K562 (cell line): ENCODE measurements around the gene PPP2R1B. TPM values are rescaled to one million over a fixed set of nuclear protein-coding genes. Genes with fewer than 3 reads are reported as not detected.

Source experiments
- ATAC-seq: fragments of 200-7000 bp; cut with Tn5 transposase; 3 replicates; pipeline ENCODE4 v1.9.1; 2020; ENCODE audit warnings: moderate library complexity
- BruUV-seq: library from RNA; stranded (reverse); fragments of 400-500 nt; replicated peaks from 2 replicates; lab custom pipeline; 2021; lab: Mats Ljungman, UMichigan
- CTCF ChIA-PET: fragments of 300-600 bp; formaldehyde crosslinking; extraction: SDS; loops from one replicate; lab custom pipeline; 2021; ENCODE audit warnings: low intra/inter-chr PET ratio; lab: Yijun Ruan, JAX
- POLR2A ChIA-PET: fragments of 300-600, 350-650 bp; sonication (Branson Sonifier 250); formaldehyde crosslinking; extraction: SDS; loops from one replicate; lab custom pipeline; 2021; ENCODE audit warnings: antibody characterized with exemption, inconsistent platforms; lab: Yijun Ruan, JAX
- DNase-seq, 4 experiments: peaks; one replicate each; pipeline versions ENCODE4 v3.0.0 to v3.0.0-alpha.2; 2011 to 2018; ENCODE audit warnings: low spot score in 3 of 4, mixed read lengths in 3 of 4; ENCODE audit errors: extremely low read depth in 1 of 4
- FAIRE-seq: peaks from 2 replicates; lab custom pipeline; 2011; peaks lifted over from hg19 to GRCh38; lab: Jason Lieb, UNC
- H2AFZ ChIP-seq: 2 replicates; pipeline ENCODE4 v1.6.0; 2011; ENCODE audit warnings: low read depth, low read length, control low read depth, inconsistent platforms
- H3K27ac ChIP-seq: fragments of 200-600 bp; 3 replicates; pipeline ENCODE4 v1.8.0; 2011; ENCODE audit warnings: low read depth, mild to moderate bottlenecking, control low read depth, inconsistent platforms, low read length, moderate library complexity, mixed read lengths; ENCODE audit errors: extremely low read depth
- H3K27me3 ChIP-seq, 2 experiments: fragments of 300-600 bp in 1 of 2; 2 replicates in 1 of 2; 3 replicates in 1 of 2; pipeline versions ENCODE4 v1.6.0 to v1.8.0; 2011; ENCODE audit warnings: inconsistent platforms in 2 of 2, low read length in 2 of 2, mild to moderate bottlenecking in 1 of 2, mixed read lengths in 1 of 2, moderate library complexity in 1 of 2; ENCODE audit not compliant: control insufficient read depth in 2 of 2, insufficient read depth in 2 of 2
- H3K36me3 ChIP-seq: fragments of 300-600 bp; 3 replicates; pipeline ENCODE4 v1.8.0; 2011; ENCODE audit warnings: mild to moderate bottlenecking, low read length, inconsistent platforms; ENCODE audit not compliant: control insufficient read depth, insufficient read depth
- H3K4me1 ChIP-seq, 2 experiments: fragments of 200-600 bp in 1 of 2; replicated peaks in 1 of 2; 2 replicates in 1 of 2; 3 replicates in 1 of 2; pipeline versions ENCODE4 v1.5.1 to v1.8.0; 2011; ENCODE audit warnings: inconsistent platforms in 2 of 2, low read length in 2 of 2, mild to moderate bottlenecking in 1 of 2, mixed read lengths in 1 of 2, moderate library complexity in 1 of 2; ENCODE audit not compliant: control insufficient read depth in 2 of 2, insufficient read depth in 2 of 2
- H3K4me2 ChIP-seq: 2 replicates; pipeline ENCODE4 v1.6.1; 2011; ENCODE audit warnings: low read length, control low read depth, inconsistent platforms, mixed read lengths; ENCODE audit not compliant: insufficient read depth
- H3K4me3 ChIP-seq: fragments of 200-600 bp; sonication (generic), shearing (Covaris generic); 2 replicates; pipeline ENCODE4 v1.5.1; 2016; ENCODE audit warnings: control low read depth, inconsistent platforms
- H3K79me2 ChIP-seq: fragments of 200-600 bp; 3 replicates; pipeline ENCODE4 v1.8.0; 2011; ENCODE audit warnings: low read length, inconsistent platforms; ENCODE audit not compliant: control insufficient read depth, insufficient read depth
- H3K9ac ChIP-seq, 2 experiments: 2 replicates each; pipeline versions ENCODE4 v1.6.0 to v1.6.1; 2011; ENCODE audit warnings: low read depth in 2 of 2, low read length in 2 of 2, control low read depth in 1 of 2, inconsistent platforms in 1 of 2, mild to moderate bottlenecking in 1 of 2, mixed read lengths in 1 of 2; ENCODE audit not compliant: insufficient read depth in 1 of 2
- H3K9me1 ChIP-seq: one replicate; pipeline ENCODE4 v1.6.0; 2011; ENCODE audit warnings: inconsistent platforms, mild to moderate bottlenecking, low read length, moderate library complexity; ENCODE audit not compliant: control insufficient read depth, insufficient read depth
- H3K9me3 ChIP-seq: replicated peaks from 2 replicates; pipeline ENCODE4 v1.5.1; 2011; ENCODE audit warnings: low read depth, low read length, inconsistent platforms; ENCODE audit not compliant: control insufficient read depth, insufficient read depth
- H4K20me1 ChIP-seq: replicated peaks from 2 replicates; pipeline ENCODE4 v1.6.1; 2011; ENCODE audit warnings: low read length, inconsistent platforms, mixed read lengths; ENCODE audit not compliant: control insufficient read depth, insufficient read depth
- BDP1 ChIP-seq: IDR thresholded peaks from 3 replicates; pipeline ENCODE4 v1.6.1; 2011; ENCODE audit not compliant: insufficient read length, insufficient read depth
- CBFA2T2 ChIP-seq: fragments of 450-650 bp; conservative IDR thresholded peaks from 2 replicates; pipeline ENCODE4 v1.6.1; 2017; ENCODE audit warnings: mild to moderate bottlenecking
- CREM ChIP-seq: IDR thresholded peaks from 2 replicates; pipeline ENCODE4 v1.6.1; 2014; ENCODE audit warnings: antibody characterized with exemption, low read depth
- ETV6 ChIP-seq, 3 experiments: fragments of 150-350 bp in 1 of 3; sonication (generic) in 1 of 3; formaldehyde crosslinking in 1 of 3; IDR thresholded peaks; 2 replicates each; pipeline versions ENCODE4 v1.6.1 to v1.8.0; 2014 to 2022; ENCODE audit warnings: borderline replicate concordance in 2 of 3, low read depth in 2 of 3, antibody characterized with exemption in 1 of 3, low read length in 1 of 3, mild to moderate bottlenecking in 1 of 3, missing genetic modification reagents in 1 of 3
- POLR2G ChIP-seq: fragments of 200-400 bp; formaldehyde crosslinking; IDR thresholded peaks from 2 replicates; pipeline ENCODE4 v1.6.1; 2017; ENCODE audit warnings: low read depth, mild to moderate bottlenecking, antibody characterized with exemption, low read length, moderate library complexity
- TARDBP ChIP-seq: fragments of 450-650 bp; IDR thresholded peaks from 2 replicates; pipeline ENCODE4 v1.6.1; 2016
- TCF15 ChIP-seq: fragments of 250-450 bp; sonication (Bioruptor Pico); IDR thresholded peaks from 2 replicates; pipeline ENCODE4 v1.8.0; 2022; ENCODE audit warnings: moderate library complexity, mild to moderate bottlenecking, inconsistent platforms
- WGBS: fragments of 100-300 bp; shearing (Covaris generic); methylation state at CpG from one replicate; pipeline ENCODE4 v1.1.6; 2016; ENCODE audit warnings: low coverage, mixed read lengths; ENCODE audit not compliant: insufficient coverage; ENCODE audit errors: missing lambda C conversion rate; 5-methylcytosine and 5-hydroxymethylcytosine counted together
- in situ Hi-C: fragments of 300-500 bp; cut with MboI; formaldehyde crosslinking; loops from 4 replicates; pipeline ENCODE4 v1.15.0; 2018; ENCODE audit warnings: inconsistent platforms, mixed read lengths
- intact Hi-C: fragments of 100-400 bp; cut with micrococcal nuclease; formaldehyde crosslinking; loops from 2 replicates; pipeline ENCODE4 v1.14.2; 2022
- polyA plus RNA-seq, 8 experiments: library from polyadenylated mRNA; depleted of rRNA in 4 of 8; stranded (reverse) in 5 of 8; unstranded in 3 of 8; fragments of >200 nt; fragmentation: Nextera tagmentation in 2 of 8; fragmentation: Illumina TruSeq in 1 of 8; extraction: Ambion mirVana in 2 of 8; extraction: Trizol in 1 of 8; gene quantifications; 2 replicates each; pipeline versions ENCODE4 v1.2.1 to v1.2.3, GENCODE V29; 2011 to 2014; ENCODE audit warnings: inconsistent platforms in 1 of 8, missing spikeins in 1 of 8
- total RNA-seq, 7 experiments: library from RNA; depleted of rRNA in 6 of 7; stranded (reverse); fragments of >200 nt in 6 of 7; fragmentation: Illumina TruSeq in 2 of 7; extraction: Trizol in 2 of 7; gene quantifications; 2 replicates each; pipeline versions ENCODE4 v1.2.1 to v1.2.3, GENCODE V29; 2011 to 2021; ENCODE audit warnings: low replicate concordance in 1 of 7

PPP2R1B gene
- total and polyA plus RNA-seq, 9 of the 15 experiments (the other 6 are each of a cell fraction or from before 2014, with no cell fraction given), result 24.6 to 68.5 (median 39.8) TPM

DNA sequence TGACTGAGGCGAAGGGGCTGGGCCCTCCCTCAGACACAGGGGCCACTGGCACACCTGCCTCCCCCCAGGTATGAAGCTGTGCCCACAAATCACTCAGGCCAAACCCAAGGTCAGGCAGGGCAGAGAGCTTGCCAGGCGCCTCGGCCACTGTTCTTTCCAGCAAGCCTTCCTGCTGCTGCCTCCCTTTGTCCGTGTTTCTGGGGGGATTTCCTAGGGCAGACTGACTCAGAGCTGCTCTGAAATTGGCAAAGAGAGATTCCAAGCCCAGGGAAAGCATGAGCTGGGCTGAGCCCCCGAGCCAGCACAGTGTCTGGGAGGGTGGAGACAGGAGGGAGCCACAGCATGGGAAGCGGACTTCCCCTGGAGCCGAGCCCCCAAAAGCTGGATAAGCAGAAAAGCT lies 33.2 kb downstream of the PPP2R1B start:
- DNase-seq (no peak), ATAC-seq (no peak)
- H3K9me3 ChIP-seq, result no peaks in the 10 kb centered on the region
- no peak overlapping the region for H3K27ac ChIP-seq
- H2AFZ ChIP-seq, result no peak overlapping the region
- ChIA-PET CTCF (no interaction called here), POLR2A (interaction anchor here (0.6 to 1.3 kb wide), 2 partner anchors 33 to 124 kb away, joined by 3 read pairs; no protein-coding TSS in a partner anchor)
- no peaks in the 10 kb centered on the region for H3K79me2 ChIP-seq
- peaks cover 7 to 15% of the 10 kb centered on the region in 2 experiments; a peak in 4 of 5 replicates for H3K4me1 ChIP-seq
- no peaks in the 10 kb centered on the region for H3K27me3 ChIP-seq
- in situ Hi-C loops (no loop called here), intact Hi-C loops (no loop called here)
- no peak overlapping the region for H3K4me3 ChIP-seq
- whole genome bisulfite sequencing, result 64% methylated on average over 7 of the region's 7 CpGs
- no peak overlapping the region for H3K4me2 ChIP-seq
- BruUV-seq, result no TSS peak
- peaks cover 4% of the 10 kb centered on the region; the same call in 1 of the 3 replicates for H3K36me3 ChIP-seq
- TF ChIP-seq POLR2G, result peak; percentile 34
- no peak for TF ChIP-seq TCF15
- TF ChIP-seq, all 486 proteins: peak for 1
- H3K9ac ChIP-seq, result peak overlapping the region in 1 of 2 experiments; percentile 65; a peak in 2 of 4 replicates
- no peak for FAIRE-seq
- no peaks in the 10 kb centered on the region for H3K9me1 ChIP-seq
- peaks cover 4% of the 10 kb centered on the region; the same call in 1 of the 2 replicates for H4K20me1 ChIP-seq

DNA sequence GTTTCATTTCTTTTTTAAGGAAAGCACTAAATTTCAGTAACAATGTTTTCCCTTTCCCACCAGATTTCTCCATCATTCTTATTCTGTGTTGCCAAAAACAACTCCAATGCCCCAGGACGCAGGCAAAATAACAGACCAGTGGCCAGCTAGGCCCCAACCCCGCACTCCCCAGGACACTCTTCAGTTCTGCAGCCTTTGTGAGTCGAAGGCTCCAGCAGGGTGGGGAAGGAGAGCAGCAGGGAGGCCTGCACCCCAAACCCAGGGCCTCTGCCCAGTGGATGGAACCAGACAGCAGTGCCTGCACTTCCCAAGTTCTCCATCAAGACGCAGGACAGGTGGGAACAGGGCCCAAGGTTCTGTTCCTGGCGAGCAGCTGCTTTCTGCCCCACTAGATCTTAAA lies 34.4 kb downstream of the PPP2R1B start:
- TF ChIP-seq CREM (no peak), BDP1 (no peak), ETV6 (IDR thresholded peaks at IDR 0.05; ENCODE audit: borderline replicate concordance in 1 of 2, low read depth in 2 of 2, low read length in 1 of 2) (no peak), ETV6 (CRISPR knock-in tag; IDR thresholded peaks at IDR 0.05; ENCODE audit: borderline replicate concordance) (no peak), TARDBP (no peak), CBFA2T2 (no peak)
- TF ChIP-seq, all 486 proteins: peak for 0
- intact Hi-C loops, result no loop called here

More for the DNA sequence above, 34.4 kb downstream of the PPP2R1B start:
- BruUV-seq, result no TSS peak
- ATAC-seq (no peak), FAIRE-seq (no peak), DNase-seq (no peak)
- Histone ChIP-seq H3K4me3 (no peak overlapping the region), H3K9ac (peak overlapping the region in 1 of 2 experiments; percentile 40; a peak in 1 of 4 replicates), H2AFZ (no peak overlapping the region), H3K27me3 (no peaks in the 10 kb centered on the region), H3K4me2 (no peak overlapping the region), H3K27ac (no peak overlapping the region), H3K9me3 (no peaks in the 10 kb centered on the region), H3K79me2 (no peaks in the 10 kb centered on the region), H3K9me1 (no peaks in the 10 kb centered on the region), H4K20me1 (peaks cover 4% of the 10 kb centered on the region; the same call in 1 of the 2 replicates), H3K4me1 (peaks cover 7 to 15% of the 10 kb centered on the region in 2 experiments; a peak in 4 of 5 replicates), H3K36me3 (peaks cover 6% of the 10 kb centered on the region; the same call in 1 of the 3 replicates)
- POLR2A ChIA-PET, result interaction anchor here (0.6 to 1.2 kb wide), 3 partner anchors 12 to 46 kb away, joined by 3 read pairs; no protein-coding TSS in a partner anchor
- CTCF ChIA-PET, result no interaction called here
- in situ Hi-C loops, result no loop called here
- WGBS, result 82% methylated on average over 4 of the region's 5 CpGs
